Stimulated activated CD4-positive, alpha-beta T cell treated with anti-CD3 and anti-CD28 coated beads, TNF-alpha, amount 100 ng/mL, for 4 hours (primary cell): ENCODE results near the gene NEK9.

Experiments used
- DNase-seq, 3 experiments: peaks; one replicate each; pipeline ENCODE4 v3.0.0-alpha.2; 2020; ENCODE audit warnings: low read depth in 3 of 3

NEK9 gene

GRCh38 chr14:75040507-75040906 is 86.3 kb downstream of the NEK9 start:
- DNase-seq: no peak

- no peak for DNase-seq
Measured at GRCh38 chr14:75032939-75033338, 93.9 kb downstream of the NEK9 start.

- no peak for DNase-seq
Measured at GRCh38 chr14:75030147-75030546, 96.7 kb downstream of the NEK9 start.
